ENCODE measurements around the gene COX19. TPM values are rescaled to one million over a fixed set of nuclear protein-coding genes. Genes with fewer than 3 reads are reported as not detected.

COX19 gene
- total and polyA plus RNA-seq, 2 donors (not counting 1 experiment from before 2014, with no cell fraction given), result 14.7 to 38.3 TPM

GRCh38 chr7:978416-979091, 3.2 kb upstream of the COX19 start:
- H2AFZ ChIP-seq (ENCODE audit: insufficient read depth, low read depth, low read length, poor library complexity, severe bottlenecking), result no peak overlapping the region
- peaks cover 18% of the 10 kb centered on the region for H4K20me1 ChIP-seq (ENCODE audit: control insufficient read depth, insufficient read depth, low read length, poor library complexity, severe bottlenecking)
- H3K79me2 ChIP-seq (ENCODE audit: control insufficient read depth, insufficient read depth, low read length), result peaks cover 14% of the 10 kb centered on the region
- peaks cover 11% of the 10 kb centered on the region for H3K4me1 Mint-ChIP-seq
- H3K9me3 ChIP-seq (ENCODE audit: control extremely low read depth in 1 of 3, control insufficient read depth in 2 of 3, insufficient read depth in 1 of 3, low read length in 2 of 3), result peaks cover 0 to 11% (median 0%) of the 10 kb centered on the region in 3 donors
- ChIA-PET POLR2A (no interaction called here), CTCF (interaction anchor here (0.6 to 1.9 kb wide), 4 partner anchors 15 to 658 kb away, joined by 3 to 15 read pairs (median 3); no protein-coding TSS in a partner anchor)
- no peak overlapping the region for H3K4me3 Mint-ChIP-seq
- intact Hi-C loops (cut with micrococcal nuclease), result loop anchor here (5.0 to 10.0 kb wide), 2 partner anchors 159 to 194 kb away; a partner anchor contains a TSS
- no peak overlapping the region for H3K4me3 ChIP-seq (ENCODE audit: control extremely low read depth in 1 of 5, extremely low read depth in 1 of 5, insufficient read depth in 1 of 5, low read depth in 2 of 5, low read length in 4 of 5)
- no peak overlapping the region for H3K4me2 ChIP-seq (replicated peaks; ENCODE audit: low read depth, low read length, poor library complexity, severe bottlenecking)
- no peak for TF ChIP-seq CTCF (IDR thresholded peaks at IDR 0.05)
- TF ChIP-seq EZH2 (IDR thresholded peaks at IDR 0.05; ENCODE audit: borderline replicate concordance, insufficient read depth, low read depth, low read length, poor library complexity, severe bottlenecking), result no peak
- ATAC-seq (ENCODE audit: low read depth) (no peak), DNase-seq (no peak)
- no peaks in the 10 kb centered on the region for H3K9me3 Mint-ChIP-seq (ENCODE audit: insufficient read depth)
- no peak overlapping the region for H3K9ac ChIP-seq (ENCODE audit: low read length)
- H3K4me1 ChIP-seq (ENCODE audit: control insufficient read depth in 2 of 2, insufficient read depth in 2 of 2, low read length in 2 of 2), result peaks cover 8 to 19% of the 10 kb centered on the region in 2 donors
- H3K27ac ChIP-seq (ENCODE audit: low read length in 2 of 2), result no peak overlapping the region
- H3K27ac Mint-ChIP-seq, result no peak overlapping the region
- no peaks in the 10 kb centered on the region for H3K27me3 Mint-ChIP-seq
- H3K27me3 ChIP-seq (replicated peaks in 1 of 4; ENCODE audit: control extremely low read depth in 1 of 4, control insufficient read depth in 3 of 4, insufficient read depth in 4 of 4, low read length in 3 of 4), result peaks cover 0 to 3% (median 0%) of the 10 kb centered on the region in 4 experiments
- 92% methylated on average over 24 of the region's 24 CpGs for WGBS (ENCODE audit: insufficient coverage)
- H3K36me3 ChIP-seq (replicated peaks in 1 of 2; ENCODE audit: control extremely low read depth in 1 of 2, control insufficient read depth in 1 of 2, extremely low read depth in 1 of 2, insufficient read depth in 2 of 2, low read length in 1 of 2), result peaks cover 0 to under 1% of the 10 kb centered on the region in 2 experiments

DNA sequence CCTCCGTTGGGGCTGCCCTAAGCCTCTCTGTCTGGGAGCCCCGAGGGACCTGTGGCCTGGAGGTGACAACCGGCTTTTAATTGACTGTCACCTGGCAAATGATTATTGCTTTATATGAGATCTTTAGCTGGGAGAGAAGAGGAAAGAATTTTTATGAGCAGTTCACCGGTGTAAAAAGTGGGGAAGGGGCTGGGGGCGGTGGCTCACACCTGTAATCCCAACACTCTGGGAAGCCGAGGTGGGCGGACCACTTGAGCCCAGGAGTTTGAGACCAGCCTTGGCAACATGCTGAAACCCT, 2.6 kb upstream of the COX19 start:
- Mint-ChIP-seq H3K27me3 (no peaks in the 10 kb centered on the region), H3K27ac (no peak overlapping the region), H3K4me1 (peaks cover 15% of the 10 kb centered on the region), H3K4me3 (no peak overlapping the region), H3K9me3 (ENCODE audit: insufficient read depth) (no peaks in the 10 kb centered on the region)
- Histone ChIP-seq H3K79me2 (ENCODE audit: control insufficient read depth, insufficient read depth, low read length) (peaks cover 19% of the 10 kb centered on the region), H3K27me3 (replicated peaks in 1 of 4; ENCODE audit: control extremely low read depth in 1 of 4, control insufficient read depth in 3 of 4, insufficient read depth in 4 of 4, low read length in 3 of 4) (peaks cover 0 to 3% (median 0%) of the 10 kb centered on the region in 4 experiments), H3K9ac (ENCODE audit: low read length) (no peak overlapping the region), H3K4me3 (ENCODE audit: control extremely low read depth in 1 of 5, extremely low read depth in 1 of 5, insufficient read depth in 1 of 5, low read depth in 2 of 5, low read length in 4 of 5) (no peak overlapping the region), H3K9me3 (ENCODE audit: control extremely low read depth in 1 of 3, control insufficient read depth in 2 of 3, insufficient read depth in 1 of 3, low read length in 2 of 3) (peaks cover 0 to 11% (median 0%) of the 10 kb centered on the region in 3 donors), H3K36me3 (replicated peaks in 1 of 2; ENCODE audit: control extremely low read depth in 1 of 2, control insufficient read depth in 1 of 2, extremely low read depth in 1 of 2, insufficient read depth in 2 of 2, low read length in 1 of 2) (peaks cover 3 to 6% of the 10 kb centered on the region in 2 experiments), H4K20me1 (ENCODE audit: control insufficient read depth, insufficient read depth, low read length, poor library complexity, severe bottlenecking) (peaks cover 24% of the 10 kb centered on the region), H3K4me2 (replicated peaks; ENCODE audit: low read depth, low read length, poor library complexity, severe bottlenecking) (no peak overlapping the region), H3K27ac (ENCODE audit: low read length in 2 of 2) (no peak overlapping the region), H3K4me1 (ENCODE audit: control insufficient read depth in 2 of 2, insufficient read depth in 2 of 2, low read length in 2 of 2) (peaks cover 14 to 22% of the 10 kb centered on the region in 2 donors), H2AFZ (ENCODE audit: insufficient read depth, low read depth, low read length, poor library complexity, severe bottlenecking) (no peak overlapping the region)
- DNase-seq (no peak), ATAC-seq (ENCODE audit: low read depth) (no peak)
- WGBS (ENCODE audit: insufficient coverage), result 71% methylated on average over 6 of the region's 7 CpGs
- ChIA-PET POLR2A (no interaction called here), CTCF (interaction anchor here (1.9 kb wide), 1 partner anchor 15 kb away, joined by 15 read pairs; no protein-coding TSS in a partner anchor)
- intact Hi-C loops (cut with micrococcal nuclease), result loop anchor here (5.0 to 10.0 kb wide), 2 partner anchors 159 to 193 kb away; a partner anchor contains a TSS
- no peak for TF ChIP-seq EZH2 (IDR thresholded peaks at IDR 0.05; ENCODE audit: borderline replicate concordance, insufficient read depth, low read depth, low read length, poor library complexity, severe bottlenecking)
- TF ChIP-seq CTCF (IDR thresholded peaks at IDR 0.05), result no peak

Measured in B cell (primary cell).